Smooth muscle cell (in vitro differentiated cells): Measurements from ENCODE around the gene SUGCT. TPM values are rescaled to one million over a fixed set of nuclear protein-coding genes. Genes with fewer than 3 reads are reported as not detected.

Experiments used
- DNase-seq: peaks from one replicate; lab custom pipeline; 2025; ENCODE audit not compliant: unreplicated experiment; lab: John Stamatoyannopoulos, UW
- H2AFZ ChIP-seq: fragments of 200-600 bp; sonication (generic); 2 replicates; pipeline ENCODE4 v1.6.0; 2016; ENCODE audit warnings: antibody characterized with exemption, low read depth, mild to moderate bottlenecking
- H3F3A ChIP-seq: fragments of 200-600 bp; sonication (generic); 2 replicates; pipeline ENCODE4 v1.6.0; 2017; ENCODE audit warnings: antibody characterized with exemption, low read depth
- H3K27ac ChIP-seq: fragments of 200-600 bp; sonication (generic); 2 replicates; pipeline ENCODE4 v1.5.1; 2016; ENCODE audit warnings: low read depth, mild to moderate bottlenecking
- H3K27me3 ChIP-seq: fragments of 200-600 bp; sonication (generic); 2 replicates; pipeline ENCODE4 v1.6.1; 2016; ENCODE audit warnings: low read depth, mild to moderate bottlenecking
- H3K36me3 ChIP-seq: fragments of 200-600 bp; sonication (generic); 2 replicates; pipeline ENCODE4 v1.5.1; 2016; ENCODE audit warnings: low read depth
- H3K4me1 ChIP-seq: fragments of 200-600 bp; sonication (generic); 2 replicates; pipeline ENCODE4 v1.5.1; 2016; ENCODE audit warnings: low read depth
- H3K4me2 ChIP-seq: fragments of 200-600 bp; sonication (generic); 2 replicates; pipeline ENCODE4 v1.6.0; 2016; ENCODE audit warnings: mild to moderate bottlenecking
- H3K4me3 ChIP-seq: fragments of 200-600 bp; sonication (generic); 2 replicates; pipeline ENCODE4 v1.5.1; 2016; ENCODE audit warnings: mild to moderate bottlenecking
- H3K79me2 ChIP-seq: fragments of 200-600 bp; sonication (generic); 2 replicates; pipeline ENCODE4 v1.6.0; 2016; ENCODE audit warnings: low read depth, mild to moderate bottlenecking
- H3K9ac ChIP-seq: fragments of 200-600 bp; sonication (generic); 2 replicates; pipeline ENCODE4 v1.6.0; 2016; ENCODE audit warnings: low read depth
- H3K9me3 ChIP-seq: fragments of 200-600 bp; sonication (generic); replicated peaks from 2 replicates; pipeline ENCODE4 v1.5.1; 2016; ENCODE audit warnings: low read depth
- H4K20me1 ChIP-seq: fragments of 200-600 bp; sonication (generic); 2 replicates; pipeline ENCODE4 v1.6.0; 2016; ENCODE audit warnings: low read depth
- CTCF ChIP-seq: fragments of 200-600 bp; sonication (generic); IDR thresholded peaks from 2 replicates; pipeline ENCODE4 v1.5.1; 2017; ENCODE audit warnings: borderline replicate concordance, mild to moderate bottlenecking, antibody characterized with exemption; ENCODE audit not compliant: insufficient read depth, poor library complexity, severe bottlenecking
- WGBS: methylation state at CpG from one replicate; pipeline ENCODE4 v1.1.7; 2016; ENCODE audit warnings: low lambda C conversion rate; 5-methylcytosine and 5-hydroxymethylcytosine counted together
- polyA plus RNA-seq: library from polyadenylated mRNA; unstranded; fragments of >200 nt; fragmentation: Nextera tagmentation; extraction: Ambion mirVana; gene quantifications from 2 replicates; pipeline ENCODE4 v1.2.1, GENCODE V29; 2016
- total RNA-seq: library from RNA; depleted of rRNA; stranded (reverse); fragments of >200 nt; gene quantifications from 2 replicates; pipeline ENCODE4 v1.2.3, GENCODE V29; 2014

SUGCT gene
- total and polyA plus RNA-seq, 2 experiments from 2014 or later = 16.9 to 65.8 TPM

- Histone ChIP-seq H3F3A (no peaks in the 10 kb centered on the region), H2AFZ (no peak overlapping the region), H3K4me3 (no peak overlapping the region), H3K27ac (no peak overlapping the region), H3K4me2 (no peak overlapping the region), H3K9me3 (no peaks in the 10 kb centered on the region), H3K4me1 (no peaks in the 10 kb centered on the region), H3K36me3 (no peaks in the 10 kb centered on the region), H3K79me2 (no peaks in the 10 kb centered on the region), H3K27me3 (no peaks in the 10 kb centered on the region), H3K9ac (no peak overlapping the region), H4K20me1 (no peaks in the 10 kb centered on the region)
- DNase-seq = no peak
- WGBS = 97% methylated on average over 1 of the region's 1 CpG
- no peak for TF ChIP-seq CTCF
These were observed 425.9 kb downstream of the SUGCT start for GRCh38 chr7:40560672-40561071.

- Histone ChIP-seq H3K4me1 (peaks cover 15% of the 10 kb centered on the region), H3K9me3 (no peaks in the 10 kb centered on the region), H3K36me3 (no peaks in the 10 kb centered on the region), H3K4me3 (no peak overlapping the region), H4K20me1 (no peaks in the 10 kb centered on the region), H3K27me3 (no peaks in the 10 kb centered on the region), H3F3A (peaks cover 3% of the 10 kb centered on the region), H3K4me2 (no peak overlapping the region), H3K27ac (no peak overlapping the region), H2AFZ (no peak overlapping the region), H3K79me2 (no peaks in the 10 kb centered on the region), H3K9ac (no peak overlapping the region)
- no peak for TF ChIP-seq CTCF
- WGBS = 70% methylated on average over 5 of the region's 5 CpGs
- DNase-seq = no peak
These were observed 432.1 kb downstream of the SUGCT start for GRCh38 chr7:40566879-40567278.

- Histone ChIP-seq H3K9ac (no peak overlapping the region), H3K79me2 (no peaks in the 10 kb centered on the region), H2AFZ (no peak overlapping the region), H3K27me3 (no peaks in the 10 kb centered on the region), H3K9me3 (no peaks in the 10 kb centered on the region), H3F3A (peaks cover 3% of the 10 kb centered on the region), H4K20me1 (no peaks in the 10 kb centered on the region), H3K4me3 (no peak overlapping the region), H3K36me3 (no peaks in the 10 kb centered on the region), H3K27ac (no peak overlapping the region), H3K4me1 (peaks cover 23% of the 10 kb centered on the region), H3K4me2 (no peak overlapping the region)
- DNase-seq = no peak
- no peak for TF ChIP-seq CTCF
- 72% methylated on average over 3 of the region's 3 CpGs for WGBS
These were observed 434.5 kb downstream of the SUGCT start for GRCh38 chr7:40569326-40569725.

- Histone ChIP-seq H3K9ac (no peak overlapping the region), H3K27ac (no peak overlapping the region), H3K4me3 (no peak overlapping the region), H3K4me1 (peaks cover 23% of the 10 kb centered on the region), H3K79me2 (no peaks in the 10 kb centered on the region), H3K36me3 (no peaks in the 10 kb centered on the region), H3F3A (peaks cover 3% of the 10 kb centered on the region), H3K27me3 (no peaks in the 10 kb centered on the region), H3K4me2 (no peak overlapping the region), H2AFZ (no peak overlapping the region), H4K20me1 (no peaks in the 10 kb centered on the region), H3K9me3 (no peaks in the 10 kb centered on the region)
- WGBS = 13% methylated on average over 1 of the region's 1 CpG
- no peak for DNase-seq
- TF ChIP-seq CTCF = no peak
These were observed 435.4 kb downstream of the SUGCT start for GRCh38 chr7:40570223-40570622.
